Neural cell (in vitro differentiated cells): ENCODE data around the gene IFIT3. TPM values are rescaled to one million over a fixed set of nuclear protein-coding genes. Genes with fewer than 3 reads are reported as not detected.

ENCODE experiments used
- H2AFZ ChIP-seq: fragments of 200-600, 300-800 bp; sonication (generic), shearing (Covaris generic); 2 replicates; pipeline ENCODE4 v1.6.0; 2014; ENCODE audit warnings: low read depth, mild to moderate bottlenecking, antibody characterized with exemption, low read length, moderate library complexity
- H3F3A ChIP-seq: fragments of 200-600 bp; shearing (Covaris generic); 2 replicates; pipeline ENCODE4 v1.6.1; 2016; ENCODE audit warnings: mild to moderate bottlenecking, moderate library complexity, mixed read lengths, antibody characterized with exemption, low read length; ENCODE audit not compliant: insufficient read depth, poor library complexity, severe bottlenecking
- H3K27ac ChIP-seq: fragments of 200-600, 300-800 bp; sonication (generic), shearing (Covaris generic); 2 replicates; pipeline ENCODE4 v1.5.1; 2014; ENCODE audit warnings: mild to moderate bottlenecking, low read length, moderate library complexity
- H3K27me3 ChIP-seq: fragments of 300-800, 200-600 bp; sonication (generic), shearing (Covaris generic); 2 replicates; pipeline ENCODE4 v1.6.0; 2014; ENCODE audit warnings: mild to moderate bottlenecking, low read depth, low read length, moderate library complexity; ENCODE audit not compliant: insufficient read depth
- H3K36me3 ChIP-seq: fragments of 300-800, 200-600 bp; sonication (generic), shearing (Covaris generic); 2 replicates; pipeline ENCODE4 v1.5.1; 2014; ENCODE audit warnings: mild to moderate bottlenecking, antibody characterized with exemption, low read length, moderate library complexity; ENCODE audit not compliant: insufficient read depth
- H3K4me2 ChIP-seq: fragments of 300-800, 200-600 bp; sonication (generic), shearing (Covaris generic); 2 replicates; pipeline ENCODE4 v1.6.0; 2014; ENCODE audit warnings: mild to moderate bottlenecking, low read length
- H3K4me3 ChIP-seq: fragments of 300-800, 200-600 bp; sonication (generic), shearing (Covaris generic); 2 replicates; pipeline ENCODE4 v1.5.1; 2014; ENCODE audit warnings: mild to moderate bottlenecking, low read length, moderate library complexity
- H3K79me2 ChIP-seq: fragments of 200-600 bp; shearing (Covaris generic); replicated peaks from 2 replicates; pipeline ENCODE4 v1.6.0; 2014; ENCODE audit warnings: mild to moderate bottlenecking, low read length, moderate library complexity; ENCODE audit not compliant: insufficient read depth
- H3K9ac ChIP-seq: fragments of 300-800, 200-600 bp; sonication (generic), shearing (Covaris generic); 2 replicates; pipeline ENCODE4 v1.6.1; 2016; ENCODE audit warnings: mild to moderate bottlenecking, low read length, mixed read lengths
- H3K9me2 ChIP-seq: fragments of 200-600 bp; shearing (Covaris generic); 2 replicates; pipeline ENCODE4 v1.6.1; 2016; ENCODE audit warnings: mild to moderate bottlenecking, low read length, mixed read lengths; ENCODE audit not compliant: insufficient read depth
- H3K9me3 ChIP-seq: fragments of 200-600, 300-800 bp; sonication (generic), shearing (Covaris generic); 2 replicates; pipeline ENCODE4 v1.6.1; 2016; ENCODE audit warnings: mild to moderate bottlenecking, mixed run types, low read length, moderate library complexity, mixed read lengths
- H4K20me1 ChIP-seq: fragments of 200-600 bp; shearing (Covaris generic); 2 replicates; pipeline ENCODE4 v1.6.1; 2016; ENCODE audit warnings: mild to moderate bottlenecking, mixed run types; ENCODE audit not compliant: insufficient read depth
- EP300 ChIP-seq: fragments of 450-650 bp; conservative IDR thresholded peaks from 2 replicates; pipeline ENCODE4 v1.6.1; 2014; ENCODE audit warnings: antibody characterized with exemption, mild to moderate bottlenecking, moderate library complexity; ENCODE audit not compliant: poor library complexity, severe bottlenecking
- EZH2 ChIP-seq: fragments of 200-600, 300-800 bp; shearing (Covaris generic), sonication (generic); IDR thresholded peaks from 2 replicates; pipeline ENCODE4 v1.6.1; 2014; ENCODE audit warnings: antibody characterized with exemption, low read length, borderline replicate concordance, mild to moderate bottlenecking; ENCODE audit not compliant: insufficient read depth, poor library complexity, severe bottlenecking
- MXI1 ChIP-seq: fragments of 450-650 bp; conservative IDR thresholded peaks from 2 replicates; pipeline ENCODE4 v1.6.1; 2014; ENCODE audit warnings: antibody characterized with exemption, mild to moderate bottlenecking; ENCODE audit not compliant: poor library complexity, severe bottlenecking
- POLR2AphosphoS5 ChIP-seq: IDR thresholded peaks from 2 replicates; pipeline ENCODE4 v1.6.1; 2012
- RAD21 ChIP-seq: fragments of 450-650 bp; conservative IDR thresholded peaks from 2 replicates; pipeline ENCODE4 v1.6.1; 2014; ENCODE audit warnings: antibody characterized with exemption, mild to moderate bottlenecking, moderate library complexity
- SMC3 ChIP-seq: fragments of 450-650 bp; conservative IDR thresholded peaks from 2 replicates; pipeline ENCODE4 v1.6.1; 2014; ENCODE audit warnings: antibody characterized with exemption, mild to moderate bottlenecking, moderate library complexity; ENCODE audit not compliant: poor library complexity
- TAF1 ChIP-seq: IDR thresholded peaks from 2 replicates; pipeline ENCODE4 v1.6.1; 2012; ENCODE audit warnings: low read depth
- polyA plus RNA-seq: library from polyadenylated mRNA; depleted of rRNA; stranded (reverse); fragments of >200 nt; gene quantifications from 2 replicates; pipeline ENCODE4 v1.2.3, GENCODE V29; 2014
- TF ChIP-seq, protein P1 (sequence below): fragments of 450-650 bp; IDR thresholded peaks from 2 replicates; pipeline ENCODE4 v1.5.1; 2014; ENCODE audit warnings: antibody characterized with exemption, mild to moderate bottlenecking, moderate library complexity; ENCODE audit not compliant: poor library complexity, severe bottlenecking
- TF ChIP-seq, protein P2 (sequence below): IDR thresholded peaks from 2 replicates; pipeline ENCODE4 v1.6.1; 2012; ENCODE audit warnings: borderline replicate concordance

Gene IFIT3
- polyA plus RNA-seq, 1 donor from 2014 or later = 0.24 TPM

DNA sequence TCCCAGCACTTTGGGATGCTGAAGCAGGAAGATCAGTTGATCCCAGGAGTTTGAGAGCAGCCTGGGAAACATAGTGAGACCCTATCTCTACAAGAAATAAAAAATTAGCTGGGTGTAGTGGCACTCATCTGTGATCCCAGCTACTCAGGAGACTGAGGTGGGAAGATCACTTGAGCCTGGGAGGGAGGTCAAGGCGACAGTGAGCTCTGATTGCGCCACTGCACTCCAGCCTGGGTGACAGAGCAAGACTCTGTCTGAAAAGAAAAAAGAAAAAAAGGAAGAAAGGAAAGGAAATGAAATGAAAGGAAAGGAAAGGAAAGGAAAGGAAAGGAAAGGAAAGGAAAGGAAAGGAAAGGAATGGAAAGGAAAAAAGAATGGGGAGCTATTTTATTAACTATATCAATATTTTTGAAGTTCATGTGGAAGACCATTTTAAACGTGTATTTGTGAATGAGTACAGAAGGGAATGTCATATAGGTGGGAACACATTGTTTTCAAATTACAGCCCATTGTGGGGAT lies 33.0 kb upstream of the IFIT3 start:
- Histone ChIP-seq H3K4me2 (no peak overlapping the region), H3K27ac (no peak overlapping the region)

DNA sequence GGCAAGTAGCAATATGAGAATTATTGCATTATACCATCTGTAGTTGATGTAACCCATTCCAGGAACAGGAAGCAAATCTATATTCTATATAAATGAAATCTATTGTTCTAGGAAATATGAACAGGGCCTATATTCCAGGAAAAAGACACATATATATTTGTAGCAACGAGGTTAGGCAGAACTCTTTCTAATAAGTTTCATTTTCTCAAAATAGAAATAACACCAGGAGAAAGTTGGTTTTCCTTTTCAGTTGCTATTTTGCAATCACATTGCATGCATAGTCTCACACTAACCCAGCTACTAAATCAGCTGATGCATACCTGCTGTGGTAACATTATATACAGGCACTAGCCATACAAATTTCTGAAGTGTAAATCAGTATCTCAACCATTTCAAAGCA lies 32.2 kb upstream of the IFIT3 start:
- H3K27ac ChIP-seq = no peak overlapping the region
- H2AFZ ChIP-seq = no peak overlapping the region
- H3K9me2 ChIP-seq = no peaks in the 10 kb centered on the region
- peaks cover 7% of the 10 kb centered on the region for H3K9me3 ChIP-seq
- peaks cover 6% of the 10 kb centered on the region for H3K36me3 ChIP-seq
- no peak overlapping the region for H3K4me3 ChIP-seq
- no peaks in the 10 kb centered on the region for H3K27me3 ChIP-seq
- no peaks in the 10 kb centered on the region for H3K79me2 ChIP-seq
- H3F3A ChIP-seq = no peaks in the 10 kb centered on the region
- H3K4me2 ChIP-seq = no peak overlapping the region
- no peak for TF ChIP-seq SMC3
- TF ChIP-seq MXI1 = no peak
- TF ChIP-seq EP300 = no peak
- no peak for TF ChIP-seq POLR2AphosphoS5
- TF ChIP-seq EZH2 = no peak
- TF ChIP-seq RAD21 = no peak
- TF ChIP-seq, protein P1, sequence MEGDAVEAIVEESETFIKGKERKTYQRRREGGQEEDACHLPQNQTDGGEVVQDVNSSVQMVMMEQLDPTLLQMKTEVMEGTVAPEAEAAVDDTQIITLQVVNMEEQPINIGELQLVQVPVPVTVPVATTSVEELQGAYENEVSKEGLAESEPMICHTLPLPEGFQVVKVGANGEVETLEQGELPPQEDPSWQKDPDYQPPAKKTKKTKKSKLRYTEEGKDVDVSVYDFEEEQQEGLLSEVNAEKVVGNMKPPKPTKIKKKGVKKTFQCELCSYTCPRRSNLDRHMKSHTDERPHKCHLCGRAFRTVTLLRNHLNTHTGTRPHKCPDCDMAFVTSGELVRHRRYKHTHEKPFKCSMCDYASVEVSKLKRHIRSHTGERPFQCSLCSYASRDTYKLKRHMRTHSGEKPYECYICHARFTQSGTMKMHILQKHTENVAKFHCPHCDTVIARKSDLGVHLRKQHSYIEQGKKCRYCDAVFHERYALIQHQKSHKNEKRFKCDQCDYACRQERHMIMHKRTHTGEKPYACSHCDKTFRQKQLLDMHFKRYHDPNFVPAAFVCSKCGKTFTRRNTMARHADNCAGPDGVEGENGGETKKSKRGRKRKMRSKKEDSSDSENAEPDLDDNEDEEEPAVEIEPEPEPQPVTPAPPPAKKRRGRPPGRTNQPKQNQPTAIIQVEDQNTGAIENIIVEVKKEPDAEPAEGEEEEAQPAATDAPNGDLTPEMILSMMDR = no peak
- TF ChIP-seq, protein P2, sequence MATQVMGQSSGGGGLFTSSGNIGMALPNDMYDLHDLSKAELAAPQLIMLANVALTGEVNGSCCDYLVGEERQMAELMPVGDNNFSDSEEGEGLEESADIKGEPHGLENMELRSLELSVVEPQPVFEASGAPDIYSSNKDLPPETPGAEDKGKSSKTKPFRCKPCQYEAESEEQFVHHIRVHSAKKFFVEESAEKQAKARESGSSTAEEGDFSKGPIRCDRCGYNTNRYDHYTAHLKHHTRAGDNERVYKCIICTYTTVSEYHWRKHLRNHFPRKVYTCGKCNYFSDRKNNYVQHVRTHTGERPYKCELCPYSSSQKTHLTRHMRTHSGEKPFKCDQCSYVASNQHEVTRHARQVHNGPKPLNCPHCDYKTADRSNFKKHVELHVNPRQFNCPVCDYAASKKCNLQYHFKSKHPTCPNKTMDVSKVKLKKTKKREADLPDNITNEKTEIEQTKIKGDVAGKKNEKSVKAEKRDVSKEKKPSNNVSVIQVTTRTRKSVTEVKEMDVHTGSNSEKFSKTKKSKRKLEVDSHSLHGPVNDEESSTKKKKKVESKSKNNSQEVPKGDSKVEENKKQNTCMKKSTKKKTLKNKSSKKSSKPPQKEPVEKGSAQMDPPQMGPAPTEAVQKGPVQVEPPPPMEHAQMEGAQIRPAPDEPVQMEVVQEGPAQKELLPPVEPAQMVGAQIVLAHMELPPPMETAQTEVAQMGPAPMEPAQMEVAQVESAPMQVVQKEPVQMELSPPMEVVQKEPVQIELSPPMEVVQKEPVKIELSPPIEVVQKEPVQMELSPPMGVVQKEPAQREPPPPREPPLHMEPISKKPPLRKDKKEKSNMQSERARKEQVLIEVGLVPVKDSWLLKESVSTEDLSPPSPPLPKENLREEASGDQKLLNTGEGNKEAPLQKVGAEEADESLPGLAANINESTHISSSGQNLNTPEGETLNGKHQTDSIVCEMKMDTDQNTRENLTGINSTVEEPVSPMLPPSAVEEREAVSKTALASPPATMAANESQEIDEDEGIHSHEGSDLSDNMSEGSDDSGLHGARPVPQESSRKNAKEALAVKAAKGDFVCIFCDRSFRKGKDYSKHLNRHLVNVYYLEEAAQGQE = no peak
- no peak for TF ChIP-seq TAF1
- no peaks in the 10 kb centered on the region for H4K20me1 ChIP-seq
- H3K9ac ChIP-seq = no peak overlapping the region

More for the DNA sequence above, 33.0 kb upstream of the IFIT3 start:
- Histone ChIP-seq H3K9me2 (no peaks in the 10 kb centered on the region), H3K9me3 (peaks cover 7% of the 10 kb centered on the region), H3K79me2 (no peaks in the 10 kb centered on the region), H3F3A (no peaks in the 10 kb centered on the region), H4K20me1 (no peaks in the 10 kb centered on the region), H2AFZ (no peak overlapping the region), H3K9ac (no peak overlapping the region), H3K4me3 (no peak overlapping the region), H3K27me3 (no peaks in the 10 kb centered on the region), H3K36me3 (peaks cover 6% of the 10 kb centered on the region)
- TF ChIP-seq MXI1 = no peak
- TF ChIP-seq EZH2 = no peak
- no peak for TF ChIP-seq SMC3
- TF ChIP-seq, protein P1 = no peak
- TF ChIP-seq EP300 = no peak
- TF ChIP-seq, protein P2 = no peak
- no peak for TF ChIP-seq POLR2AphosphoS5
- TF ChIP-seq RAD21 = no peak
- TF ChIP-seq TAF1 = no peak
